ENCODE data around the gene AIG1. TPM values are rescaled to one million over a fixed set of nuclear protein-coding genes. Genes with fewer than 3 reads are reported as not detected.

AIG1 gene
- total and polyA plus RNA-seq, 2 of the 13 experiments (the other 11 are each of a cell fraction or from before 2014, with no cell fraction given), result 115 to 197 TPM

GRCh38 chr6:143279385-143279784 is 218.7 kb downstream of the AIG1 start (continued):
- TF ChIP-seq ZBTB33 (CRISPR knock-in tag; IDR thresholded peaks at IDR 0.05) (0 out of 2 replicates have a peak, but pooled peaks have one; percentile 27), ZNF256 (CRISPR knock-in tag; conservative IDR thresholded peaks at IDR 0.05) (no peak), STAG1 (CRISPR knock-in tag; IDR thresholded peaks at IDR 0.05) (peak; percentile 90)

- no peaks in the 10 kb centered on the region for H4K20me1 ChIP-seq (ENCODE audit: insufficient read depth, low read length)
- no TSS peak for BruUV-seq (replicated peaks)
- CTCF ChIA-PET (ENCODE audit: low intra/inter-chr PET ratio, low total read pairs), result no interaction called here
- ATAC-seq, result no peak
- DNase-seq (ENCODE audit: low spot score), result no peak
- H3K9me3 ChIP-seq (ENCODE audit: low read length), result no peaks in the 10 kb centered on the region
- no peak for TF ChIP-seq KDM5B (CRISPR knock-in tag; IDR thresholded peaks at IDR 0.05; ENCODE audit: borderline replicate concordance)
- no peak for TF ChIP-seq PBX3 (CRISPR knock-in tag; IDR thresholded peaks at IDR 0.05; ENCODE audit: borderline replicate concordance)
- no peak for TF ChIP-seq GTF3A (CRISPR knock-in tag; conservative IDR thresholded peaks at IDR 0.05)
- TF ChIP-seq CC2D1A (CRISPR knock-in tag; IDR thresholded peaks at IDR 0.05), result no peak
- no peak for TF ChIP-seq FOXO4 (CRISPR knock-in tag; conservative IDR thresholded peaks at IDR 0.05)
- TF ChIP-seq SP4 (CRISPR knock-in tag; IDR thresholded peaks at IDR 0.05), result no peak
- no peak for TF ChIP-seq GLMP (CRISPR knock-in tag; IDR thresholded peaks at IDR 0.05; ENCODE audit: borderline replicate concordance)
- TF ChIP-seq ZNF264 (CRISPR knock-in tag; IDR thresholded peaks at IDR 0.05), result no peak
- TF ChIP-seq ZMAT3 (CRISPR knock-in tag; conservative IDR thresholded peaks at IDR 0.05), result no peak
- TF ChIP-seq KLF15 (CRISPR knock-in tag; IDR thresholded peaks at IDR 0.05; ENCODE audit: borderline replicate concordance), result no peak
- no peak for TF ChIP-seq ZSCAN25 (CRISPR knock-in tag; IDR thresholded peaks at IDR 0.05)
- no peaks in the 10 kb centered on the region for H3K4me1 ChIP-seq (ENCODE audit: insufficient read depth, low read length)
- no peak overlapping the region for H2AFZ ChIP-seq (ENCODE audit: low read length)
- no peak overlapping the region for H3K4me2 ChIP-seq (ENCODE audit: low read depth, low read length)
- intact Hi-C loops (cut with micrococcal nuclease; ENCODE audit: unreplicated experiment) (no loop called here), in situ Hi-C loops (cut with HindIII; ENCODE audit: extremely low pct_ligation_motif_present, low pct_unique_long_range_greater_than_20kb) (no loop called here)
- H3K36me3 ChIP-seq (replicated peaks in 1 of 2; ENCODE audit: control insufficient read depth in 1 of 2, insufficient read depth in 2 of 2, low read length in 2 of 2), result peaks cover 0 to 8% of the 10 kb centered on the region in 2 experiments; a peak in 3 of 5 replicates
- 89% methylated on average over 13 of the region's 13 CpGs for WGBS (ENCODE audit: low lambda C conversion rate)
- H3K27me3 ChIP-seq (ENCODE audit: control insufficient read depth in 1 of 2, insufficient read depth in 2 of 2, low read length in 2 of 2), result no peaks in the 10 kb centered on the region
- no peak overlapping the region for H3K27ac ChIP-seq (ENCODE audit: extremely low read length, insufficient read depth, low read length)
- no peak for FAIRE-seq
- POLR2A ChIA-PET, result no interaction called here
- H3K9ac ChIP-seq (ENCODE audit: insufficient read depth, low read depth, low read length), result no peak overlapping the region
- no peak overlapping the region for H3K4me3 ChIP-seq (replicated peaks in 1 of 3; ENCODE audit: insufficient read depth in 1 of 3, low read depth in 2 of 3, low read length in 3 of 3)
- H3K79me2 ChIP-seq (ENCODE audit: insufficient read depth, low read length), result no peaks in the 10 kb centered on the region
Observed at GRCh38 chr6:143283887-143284645, 223.4 kb downstream of the AIG1 start.

Data from HepG2 (cell line).